GM18520 (cell line): Measurements from ENCODE around the gene ACSL5.
A peak's percentile ranks its signal among the peaks of the same experiment; 100 is the strongest.
"Not testable (repeated sequence)": the region's sequence is repeated elsewhere in the genome, so short reads cannot be mapped to it uniquely, and the experiment has no call there.

Experiments used
- ATAC-seq: cut with Tn5 transposase; IDR thresholded peaks from one replicate; pipeline ENCODE4 v1.9.1; 2021; ENCODE audit not compliant: unreplicated experiment

ACSL5 gene

GRCh38 chr10:112374724-112375541, 1.0 kb downstream of the ACSL5 start:
- no peak for ATAC-seq

GRCh38 chr10:112375721-112376395, 1.9 kb downstream of the ACSL5 start:
- ATAC-seq: peak; percentile 91

- ATAC-seq: no peak
These were observed 2.5 kb downstream of the ACSL5 start for GRCh38 chr10:112376396-112376790.

- ATAC-seq: not testable (repeated sequence)
These were observed 3.2 kb downstream of the ACSL5 start for GRCh38 chr10:112377116-112377515.

- no peak for ATAC-seq
These were observed 5.8 kb downstream of the ACSL5 start for GRCh38 chr10:112379635-112380296.

- no peak for ATAC-seq
These were observed 8.8 kb downstream of the ACSL5 start for GRCh38 chr10:112382515-112383235.

GRCh38 chr10:112383325-112383724, 9.4 kb downstream of the ACSL5 start:
- ATAC-seq: no peak

- no peak for ATAC-seq
These were observed 10.2 kb downstream of the ACSL5 start for GRCh38 chr10:112384141-112384540.

- no peak for ATAC-seq
These were observed 11.3 kb downstream of the ACSL5 start for GRCh38 chr10:112385201-112385600.

GRCh38 chr10:112388056-112388455, 14.1 kb downstream of the ACSL5 start:
- not testable (repeated sequence) for ATAC-seq

- ATAC-seq: no peak
These were observed 14.6 kb downstream of the ACSL5 start for GRCh38 chr10:112388548-112388947.

GRCh38 chr10:112389271-112389822, 15.4 kb downstream of the ACSL5 start:
- ATAC-seq: peak; percentile 70

GRCh38 chr10:112390125-112390703, 16.3 kb downstream of the ACSL5 start:
- ATAC-seq: no peak

GRCh38 chr10:112393341-112393740, 19.4 kb downstream of the ACSL5 start:
- no peak for ATAC-seq

GRCh38 chr10:112393827-112394226, 19.9 kb downstream of the ACSL5 start:
- no peak for ATAC-seq

- no peak for ATAC-seq
These were observed 20.6 kb downstream of the ACSL5 start for GRCh38 chr10:112394475-112394875.

GRCh38 chr10:112395809-112396530, 22.1 kb downstream of the ACSL5 start:
- ATAC-seq: no peak

- ATAC-seq: no peak
These were observed 23.7 kb downstream of the ACSL5 start for GRCh38 chr10:112397592-112397991.

- ATAC-seq: no peak
These were observed 29.0 kb downstream of the ACSL5 start for GRCh38 chr10:112402917-112403316.

GRCh38 chr10:112404617-112405016, 30.7 kb downstream of the ACSL5 start:
- no peak for ATAC-seq
